ENCODE data around the gene GAB2.

GAB2 gene

GRCh38 chr11:78427615-78428265 is 10.1 kb upstream of the GAB2 start:
- no peak for DNase-seq (ENCODE audit: low spot score)

- DNase-seq (ENCODE audit: low spot score): no peak
Measured at GRCh38 chr11:78426845-78427244, 9.2 kb upstream of the GAB2 start.

- DNase-seq (ENCODE audit: low spot score): no peak
Measured at GRCh38 chr11:78425399-78426070, 7.9 kb upstream of the GAB2 start.

- no peak for DNase-seq (ENCODE audit: low spot score)
Measured at GRCh38 chr11:78424334-78425270, 7.0 kb upstream of the GAB2 start.

- no peak for DNase-seq (ENCODE audit: low spot score)
Measured at GRCh38 chr11:78423241-78423640, 5.6 kb upstream of the GAB2 start.

- peak; percentile 21 for DNase-seq (ENCODE audit: low spot score)
Measured at GRCh38 chr11:78420796-78421209, 3.2 kb upstream of the GAB2 start.

GRCh38 chr11:78420255-78420764 is 2.7 kb upstream of the GAB2 start:
- DNase-seq (ENCODE audit: low spot score): peak; percentile 66

GRCh38 chr11:78419327-78419726 is 1.7 kb upstream of the GAB2 start:
- DNase-seq (ENCODE audit: low spot score): peak; percentile 84

- no peak for DNase-seq (ENCODE audit: low spot score)
Measured at GRCh38 chr11:78418584-78419211, 1.1 kb upstream of the GAB2 start.

- peak; percentile 92 for DNase-seq (ENCODE audit: low spot score)
Measured at GRCh38 chr11:78417888-78418583, 416 bp upstream of the GAB2 start.

- peak; percentile 83 for DNase-seq (ENCODE audit: low spot score)
Measured at GRCh38 chr11:78416285-78417174, 1.1 kb downstream of the GAB2 start.

GRCh38 chr11:78415338-78415737 is 2.3 kb downstream of the GAB2 start:
- DNase-seq (ENCODE audit: low spot score): no peak

- peak; percentile 29 for DNase-seq (ENCODE audit: low spot score)
Measured at GRCh38 chr11:78414321-78415051, 3.1 kb downstream of the GAB2 start.

- DNase-seq (ENCODE audit: low spot score): no peak
Measured at GRCh38 chr11:78408619-78409018, 9.0 kb downstream of the GAB2 start.

- no peak for DNase-seq (ENCODE audit: low spot score)
Measured at GRCh38 chr11:78406568-78407196, 10.9 kb downstream of the GAB2 start.

GRCh38 chr11:78405805-78406204 is 11.8 kb downstream of the GAB2 start:
- no peak for DNase-seq (ENCODE audit: low spot score)

- DNase-seq (ENCODE audit: low spot score): no peak
Measured at GRCh38 chr11:78403781-78404180, 13.8 kb downstream of the GAB2 start.

- no peak for DNase-seq (ENCODE audit: low spot score)
Measured at GRCh38 chr11:78402847-78403246, 14.8 kb downstream of the GAB2 start.

- no peak for DNase-seq (ENCODE audit: low spot score)
Measured at GRCh38 chr11:78400702-78401101, 16.9 kb downstream of the GAB2 start.
